GM21528 (cell line): ENCODE data around the gene CCDC24.

ENCODE experiments used
- ATAC-seq: cut with Tn5 transposase; IDR thresholded peaks from one replicate; pipeline ENCODE4 v1.9.1; 2021; ENCODE audit warnings: mild to moderate bottlenecking, moderate library complexity; ENCODE audit not compliant: unreplicated experiment, low FRiP score

CCDC24 gene

DNA sequence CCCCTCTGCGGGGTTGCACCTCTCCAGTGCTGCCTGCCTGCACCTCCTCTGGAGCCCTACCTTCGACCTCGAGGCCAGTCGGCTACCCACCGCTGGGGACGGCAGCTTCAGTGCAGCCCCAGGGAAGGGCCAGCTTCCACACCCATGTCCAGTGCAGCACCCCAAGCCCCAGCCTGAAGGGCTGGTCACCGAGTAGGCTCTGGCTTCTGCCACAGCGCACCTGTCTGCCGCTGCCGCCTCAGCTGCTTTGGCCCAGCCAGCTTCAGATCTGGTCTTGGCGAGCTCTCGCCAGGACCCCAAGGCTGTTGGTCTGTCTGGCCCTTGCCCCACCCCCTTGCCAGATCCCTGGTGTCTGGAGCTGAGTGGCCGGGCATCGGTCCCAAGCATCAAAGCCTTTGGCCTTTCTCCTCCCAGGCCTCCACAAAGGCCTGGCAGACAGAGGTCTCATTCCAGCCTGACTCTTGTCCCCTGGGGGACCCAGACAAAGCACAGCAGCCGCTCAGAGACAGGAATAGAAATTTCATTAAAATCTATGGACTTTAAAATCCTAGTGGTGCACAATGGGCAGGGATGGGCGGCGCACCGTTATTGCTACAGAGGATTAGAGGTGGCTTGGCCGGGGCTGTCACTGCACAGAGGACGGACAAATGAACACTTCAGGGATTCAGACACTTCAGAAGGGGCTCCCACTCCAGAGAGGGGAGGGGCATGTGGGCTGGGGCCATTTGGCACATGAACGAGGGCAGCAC lies 4.8 kb downstream of the CCDC24 start:
- no peak for ATAC-seq

DNA sequence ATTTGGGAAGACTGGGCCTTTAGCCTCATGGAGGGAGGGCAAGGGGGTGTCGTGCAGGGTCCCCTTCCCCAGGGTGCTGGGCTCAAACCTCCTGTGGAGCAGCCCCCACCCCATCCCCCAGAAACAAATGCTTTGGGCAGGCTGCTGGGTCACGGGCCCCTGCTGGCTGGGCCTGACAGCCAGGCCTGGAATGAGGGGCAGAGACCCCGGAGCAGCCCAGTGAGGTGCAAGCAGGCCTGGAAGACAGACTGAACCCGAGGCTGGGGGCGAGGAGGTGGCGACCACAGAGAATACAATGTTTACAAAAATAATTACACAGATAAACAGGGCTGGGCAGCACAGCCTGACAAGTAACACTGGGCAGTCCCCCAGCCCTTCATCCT lies 5.3 kb downstream of the CCDC24 start:
- ATAC-seq: no peak

DNA sequence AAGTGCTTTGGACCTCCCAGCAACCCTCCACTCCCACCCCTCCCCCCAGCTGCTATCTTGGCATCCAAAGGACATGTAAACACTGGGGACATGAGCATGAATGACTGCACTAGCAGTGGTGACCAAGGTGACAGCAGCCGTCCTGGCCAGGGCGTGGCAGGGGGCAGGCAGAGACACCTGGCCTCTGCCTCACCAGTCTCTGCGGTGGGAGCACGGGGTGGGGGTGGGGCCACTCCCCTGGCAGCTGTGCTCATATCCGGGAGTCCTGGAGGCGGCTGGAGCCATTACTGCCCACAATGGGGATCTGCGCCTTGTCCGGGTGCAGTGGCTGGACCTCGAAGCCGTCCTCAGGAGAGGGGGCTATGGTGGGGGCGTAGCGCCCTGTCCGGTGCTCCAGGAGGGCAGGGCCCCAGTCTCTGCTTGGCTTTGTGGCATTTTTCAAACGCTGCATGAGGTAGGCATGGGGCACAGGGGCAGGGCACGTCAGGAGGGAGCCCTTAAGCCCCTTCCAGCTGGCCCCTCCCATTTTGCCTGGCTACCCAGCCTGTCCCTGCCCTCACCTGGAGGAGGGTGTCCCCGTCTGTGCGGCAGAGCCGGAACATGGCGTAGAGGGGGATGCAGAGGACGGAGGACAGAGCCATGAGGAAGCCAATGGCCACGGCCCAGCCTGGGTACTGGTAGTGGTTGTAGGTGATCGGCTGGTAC lies 6.0 kb downstream of the CCDC24 start:
- ATAC-seq: no peak

DNA sequence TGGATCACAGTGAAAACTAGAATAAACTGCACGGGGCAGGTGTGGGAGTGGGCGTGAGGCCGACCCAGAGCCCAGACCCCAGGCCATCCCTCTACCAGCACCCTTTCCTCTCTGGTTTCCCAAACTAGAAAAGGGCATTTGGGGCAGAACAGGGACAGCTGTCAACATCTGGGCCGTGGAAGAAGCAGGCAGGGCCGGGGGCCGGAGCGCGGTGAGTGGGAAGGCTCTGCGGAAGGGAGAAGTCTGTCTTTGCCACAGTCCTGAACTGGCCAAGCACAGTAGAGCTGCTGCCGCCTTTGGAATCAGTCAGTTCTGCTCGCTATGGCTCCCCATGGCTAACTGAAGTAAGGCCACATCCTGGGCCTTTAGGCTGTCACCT lies 6.6 kb downstream of the CCDC24 start:
- ATAC-seq: no peak

- ATAC-seq: no peak
These were observed 8.1 kb downstream of the CCDC24 start for GRCh38 chr1:43999455-43999854.

- ATAC-seq: no peak
These were observed 8.8 kb downstream of the CCDC24 start for GRCh38 chr1:44000122-44000665.

DNA sequence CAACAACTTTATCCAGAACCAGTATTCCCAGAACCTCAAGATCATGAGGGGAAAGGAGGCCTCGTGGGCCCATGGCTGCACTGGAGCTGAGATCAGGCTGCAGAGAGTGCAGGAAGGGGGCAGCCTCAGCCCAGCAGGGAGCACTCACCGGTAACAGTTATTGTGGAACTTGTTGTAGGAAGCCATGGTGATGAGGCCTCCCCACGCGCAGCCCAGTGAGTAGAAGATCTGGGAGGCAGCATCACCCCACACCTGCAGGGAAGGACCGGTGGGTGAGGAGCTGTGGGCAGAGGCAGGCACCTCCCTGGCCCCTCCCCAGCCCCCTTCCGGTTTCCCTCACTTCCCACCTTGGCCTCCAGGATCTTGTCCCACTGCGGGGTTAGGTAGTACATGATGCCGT lies 10.8 kb downstream of the CCDC24 start:
- no peak for ATAC-seq

DNA sequence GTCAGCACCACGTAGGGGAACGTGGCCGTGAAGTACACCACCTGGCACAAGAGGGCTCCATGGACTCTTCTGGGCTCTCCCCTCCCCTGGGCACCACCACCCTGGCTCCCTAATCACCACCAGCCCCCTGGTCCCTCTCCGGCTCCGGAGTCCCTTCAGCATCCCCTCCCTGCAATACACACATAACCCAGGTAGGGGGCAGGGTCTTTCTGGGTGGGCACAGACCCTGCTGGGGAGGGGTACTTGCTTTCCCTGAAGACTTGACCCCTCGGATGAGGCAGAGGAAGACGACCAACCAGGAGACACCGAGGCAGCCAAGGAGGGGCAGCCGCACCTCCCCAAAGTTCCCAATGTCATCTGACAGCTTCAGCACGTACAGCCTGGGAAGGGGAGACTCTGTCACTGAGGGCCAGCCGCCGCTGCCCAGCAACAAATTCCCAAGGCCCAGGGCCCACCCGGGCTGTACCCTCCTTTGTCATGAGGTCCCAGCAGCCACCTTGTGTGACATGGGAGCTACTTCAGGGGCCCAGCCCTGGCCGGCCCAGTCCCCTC lies 11.3 kb downstream of the CCDC24 start:
- no peak for ATAC-seq

DNA sequence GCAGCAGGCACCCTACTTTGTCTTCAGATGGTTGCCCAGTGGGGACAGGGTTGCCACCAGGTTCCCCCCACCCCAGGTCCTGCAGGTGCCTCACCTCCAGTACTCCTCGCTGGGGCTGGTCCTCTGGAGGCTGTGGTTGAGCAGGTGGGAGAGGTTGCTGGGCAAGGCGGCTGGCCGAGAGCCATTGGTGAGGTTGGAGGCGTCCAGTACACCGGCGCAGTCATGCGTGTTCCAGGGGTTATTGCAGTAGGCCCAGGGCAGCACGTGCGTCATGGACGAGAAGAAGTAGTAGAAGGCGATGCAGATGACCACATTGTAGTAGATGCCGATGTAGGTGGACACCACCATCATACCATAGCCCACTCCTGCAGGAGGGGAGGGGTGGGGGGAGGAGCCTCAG lies 16.9 kb downstream of the CCDC24 start:
- no peak for ATAC-seq

- ATAC-seq: no peak
These were observed 19.6 kb downstream of the CCDC24 start for GRCh38 chr1:44010935-44011471.

GRCh38 chr1:44012404-44012803 lies 21.0 kb downstream of the CCDC24 start:
- no peak for ATAC-seq

DNA sequence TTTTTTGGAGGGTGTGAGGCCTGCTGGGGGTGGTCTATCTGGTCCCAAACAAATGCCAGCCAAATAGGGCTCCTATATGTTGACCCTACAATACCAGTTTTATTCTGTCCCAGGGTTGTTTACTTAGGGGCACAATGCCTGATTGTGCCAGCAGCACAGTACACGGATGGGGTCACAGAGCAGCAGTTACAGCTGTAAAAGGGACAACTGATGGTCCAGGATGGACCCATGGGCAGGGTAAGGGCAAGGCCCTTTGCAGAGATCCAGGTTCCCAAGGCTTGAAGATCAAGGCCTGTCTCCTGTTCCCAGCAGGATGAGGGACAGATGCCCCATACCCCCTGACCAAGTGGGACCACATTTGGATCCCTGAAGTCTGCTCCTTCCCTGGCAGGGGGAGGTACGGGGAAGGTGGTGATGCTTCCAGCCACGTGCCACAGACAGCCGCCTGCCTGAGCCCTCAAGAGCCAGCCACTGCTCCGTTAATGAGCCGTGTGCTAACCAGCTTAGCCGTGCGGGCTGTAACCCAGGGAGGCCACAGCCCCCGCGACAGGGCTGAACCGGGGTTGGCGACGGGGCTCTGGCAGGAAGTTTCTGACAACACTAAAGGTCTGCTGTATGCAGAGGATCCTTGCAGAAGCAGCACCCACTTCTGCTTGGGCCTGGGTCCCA lies 21.7 kb downstream of the CCDC24 start:
- ATAC-seq: no peak

DNA sequence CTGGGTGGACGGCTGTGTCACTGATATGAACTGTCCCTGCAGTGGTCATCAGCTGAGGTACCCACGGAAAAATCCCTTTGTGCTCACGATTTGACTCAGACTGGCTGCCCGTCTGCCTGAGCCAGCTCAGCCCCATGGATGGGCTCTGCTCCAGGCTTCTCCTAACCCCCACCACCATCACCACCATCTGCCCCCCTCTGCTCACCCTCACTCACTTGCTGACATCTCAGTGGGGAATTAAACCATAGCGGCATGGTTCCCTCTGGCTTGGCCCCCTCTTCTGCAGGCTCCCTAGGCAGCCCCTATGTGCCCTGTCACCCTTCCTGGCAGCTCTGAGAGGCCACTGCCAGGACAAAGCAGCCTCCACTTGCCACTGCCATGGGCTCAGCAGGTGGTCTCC lies 22.6 kb downstream of the CCDC24 start:
- no peak for ATAC-seq

- no peak for ATAC-seq
These were observed 23.1 kb downstream of the CCDC24 start for GRCh38 chr1:44014365-44015104.

DNA sequence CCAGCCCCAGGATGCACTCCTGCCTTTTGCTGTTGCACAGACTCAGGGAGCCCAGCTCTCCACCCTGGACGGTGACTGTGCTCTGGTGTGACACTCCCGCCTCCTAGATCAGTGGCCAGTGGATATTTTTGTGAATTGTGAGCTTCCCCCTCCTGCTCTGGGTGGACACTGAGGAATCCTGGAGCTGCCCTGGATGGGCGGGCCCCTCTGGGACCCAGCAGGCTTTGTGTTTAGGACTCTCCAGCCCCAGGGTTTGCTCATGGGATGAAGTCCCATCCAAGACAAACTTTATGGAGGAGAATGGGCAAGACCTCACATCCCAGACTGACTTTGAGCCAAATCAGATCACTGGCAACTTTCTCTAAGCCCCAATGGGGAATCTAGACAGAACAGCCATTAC lies 23.8 kb downstream of the CCDC24 start:
- ATAC-seq: no peak

DNA sequence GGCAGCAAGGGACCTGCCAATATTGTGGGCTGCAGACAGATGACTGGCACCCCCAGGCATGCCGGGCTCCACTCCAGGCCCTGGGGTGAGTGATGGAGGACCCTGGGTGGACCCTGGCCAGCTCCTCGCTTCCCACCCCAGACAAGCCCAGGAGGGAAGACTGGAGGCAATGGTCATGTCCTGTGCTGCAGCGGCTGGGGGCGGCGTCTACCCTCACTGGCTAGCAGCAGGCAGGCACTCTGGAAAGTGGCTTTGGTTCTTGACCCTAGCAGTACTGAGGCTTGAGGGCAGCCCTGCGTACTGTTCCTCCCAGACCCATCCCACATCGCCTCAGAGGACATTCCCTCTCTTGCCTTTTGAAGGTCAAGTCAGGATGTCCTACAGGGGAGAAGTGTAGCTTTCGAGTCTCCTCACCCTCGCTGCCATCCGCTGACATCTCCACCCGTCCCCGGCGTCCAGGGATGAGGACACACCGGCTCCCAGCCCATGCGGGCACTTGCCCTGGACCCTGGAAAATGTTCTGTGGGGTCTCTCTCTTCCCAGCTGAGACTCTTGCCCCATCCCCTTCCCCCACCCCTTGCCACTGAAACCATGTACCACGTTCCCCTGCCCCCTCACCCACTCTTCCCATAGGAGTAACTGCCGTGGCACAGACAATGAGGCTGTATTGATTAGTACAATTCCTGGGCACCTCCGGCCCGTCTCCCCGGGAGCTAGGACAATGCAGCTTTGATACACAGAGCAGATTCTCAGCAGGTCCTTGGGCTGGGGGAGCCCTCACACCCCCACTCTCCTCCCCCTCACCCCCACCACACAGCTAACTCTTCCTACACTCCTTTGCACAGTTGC lies 24.9 kb downstream of the CCDC24 start:
- no peak for ATAC-seq

GRCh38 chr1:44016890-44017400 lies 25.5 kb downstream of the CCDC24 start:
- no peak for ATAC-seq

DNA sequence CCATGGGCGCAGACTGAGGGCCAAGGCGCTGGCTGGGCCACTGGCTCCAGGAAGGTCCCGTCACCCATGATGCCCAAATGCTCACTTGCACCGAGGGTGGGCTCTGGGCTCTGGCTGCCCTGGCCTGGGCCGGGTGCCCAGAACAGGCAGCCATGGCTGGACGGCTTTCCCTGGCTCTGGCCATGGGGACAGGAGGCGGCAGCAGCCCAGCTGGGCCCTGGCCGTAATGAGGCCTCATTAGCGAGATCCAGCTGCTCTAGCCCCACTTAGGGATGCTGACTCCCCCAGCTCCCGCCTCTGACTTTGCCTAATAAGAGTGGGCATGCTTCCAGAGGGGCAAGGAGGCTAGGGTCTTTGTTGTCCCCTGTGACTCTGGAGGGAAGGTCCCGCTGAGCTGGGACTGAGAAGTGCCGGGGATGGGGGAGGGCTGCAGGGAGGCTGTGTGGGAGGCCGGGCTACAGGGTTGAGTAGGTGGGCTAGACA lies 28.1 kb downstream of the CCDC24 start:
- no peak for ATAC-seq

GRCh38 chr1:44020464-44020863 lies 29.1 kb downstream of the CCDC24 start:
- no peak for ATAC-seq
